Esophagus muscularis mucosa (tissue), 4 donors: ENCODE measurements around the gene ANKHD1. TPM values are rescaled to one million over a fixed set of nuclear protein-coding genes. Genes with fewer than 3 reads are reported as not detected.

Experiments
- DNase-seq: peaks from one replicate; pipeline ENCODE4 v3.0.0-alpha.2; 2017; ENCODE audit errors: extremely low spot score
- H3K27ac ChIP-seq, 4 donors: fragments of 200-600 bp; sonication (generic); replicated peaks in 1 of 4; 1 replicate in 3 of 4; 2 replicates in 1 of 4; pipeline ENCODE4 v1.5.1; 2016 to 2019; ENCODE audit warnings: mild to moderate bottlenecking in 1 of 4
- H3K27me3 ChIP-seq, 4 donors: fragments of 200-600 bp; sonication (generic); one replicate each; pipeline versions ENCODE4 v1.5.1 to v1.6.0; 2016 to 2019
- H3K36me3 ChIP-seq, 4 donors: fragments of 200-600 bp; sonication (generic); one replicate each; pipeline ENCODE4 v1.5.1; 2016 to 2019
- H3K4me1 ChIP-seq, 4 donors: fragments of 200-600 bp; sonication (generic); one replicate each; pipeline ENCODE4 v1.5.1; 2016 to 2019
- H3K4me3 ChIP-seq, 4 donors: fragments of 200-600 bp; sonication (generic); 1 replicate in 2 of 4; 2 replicates in 2 of 4; pipeline ENCODE4 v1.5.1; 2016 to 2019; ENCODE audit warnings: mild to moderate bottlenecking in 4 of 4, moderate library complexity in 1 of 4
- H3K9me3 ChIP-seq, 4 donors: fragments of 200-600 bp; sonication (generic); 1 replicate in 3 of 4; 2 replicates in 1 of 4; pipeline ENCODE4 v1.5.1; 2016 to 2019
- CTCF ChIP-seq, 3 experiments: fragments of 200-600 bp in 2 of 3; fragments of 450-650 bp in 1 of 3; sonication (generic) in 2 of 3; IDR thresholded peaks; one replicate each; pipeline ENCODE4 v1.5.1; 2017 to 2019; ENCODE audit warnings: antibody characterized with exemption in 3 of 3, mild to moderate bottlenecking in 2 of 3, moderate library complexity in 1 of 3
- EP300 ChIP-seq: sonication (generic); formaldehyde crosslinking; IDR thresholded peaks from one replicate; pipeline ENCODE4 v1.6.1; 2017; ENCODE audit warnings: antibody characterized with exemption
- POLR2A ChIP-seq: fragments of 450-650 bp; IDR thresholded peaks from one replicate; pipeline ENCODE4 v1.6.1; 2017; ENCODE audit warnings: antibody characterized with exemption, moderate library complexity, mild to moderate bottlenecking, low read depth
- POLR2AphosphoS5 ChIP-seq, 2 donors: sonication (generic); formaldehyde crosslinking; IDR thresholded peaks; one replicate each; pipeline ENCODE4 v1.6.1; 2017; ENCODE audit warnings: antibody characterized with exemption in 2 of 2
- WGBS: methylation state at CpG from one replicate; pipeline ENCODE4 v1.1.5; 2018; 5-methylcytosine and 5-hydroxymethylcytosine counted together
- intact Hi-C: fragments of 100-400 bp; cut with DNase I; formaldehyde crosslinking; loops from one replicate; pipeline ENCODE4 v1.15.1; 2023
- small RNA-seq, 3 donors: library from RNA; depleted of rRNA; stranded (forward); fragments of <200 nt; gene quantifications; one replicate each; pipeline ENCODE3, GENCODE V24; 2016
- total RNA-seq, 4 donors: library from RNA; depleted of rRNA; stranded (reverse); fragments of >200 nt; gene quantifications; one replicate each; pipeline versions ENCODE4 v1.1.0 to v1.2.1, GENCODE V29; 2016

ANKHD1 gene
- total RNA-seq, 4 donors from 2014 or later: 58.3 to 94.3 (median 62.2) TPM

- WGBS: 92% methylated on average over 1 of the region's 1 CpG
Measured at GRCh38 chr5:140587495-140587894, 185.9 kb downstream of the ANKHD1 start.

GRCh38 chr5:140588311-140589070 lies 186.9 kb downstream of the ANKHD1 start:
- 54% methylated on average over 5 of the region's 5 CpGs for WGBS
- Histone ChIP-seq H3K9me3 (no peaks in the 10 kb centered on the region), H3K4me3 (no peak overlapping the region), H3K27me3 (no peaks in the 10 kb centered on the region), H3K4me1 (peaks cover 0 to 5% (median 5%) of the 10 kb centered on the region in 4 donors), H3K27ac (peak overlapping the region in 3 of 4 donors; percentile 10 to 48 (median 30)), H3K36me3 (no peaks in the 10 kb centered on the region)
- TF ChIP-seq POLR2A (no peak), CTCF (IDR thresholded peaks at IDR 0.05) (no peak), POLR2AphosphoS5 (IDR thresholded peaks at IDR 0.05) (no peak), EP300 (no peak)
- DNase-seq: no peak
- intact Hi-C loops: no loop called here

More at GRCh38 chr5:140587495-140587894, 185.9 kb downstream of the ANKHD1 start:
- H3K36me3 ChIP-seq: no peaks in the 10 kb centered on the region
- peaks cover 0 to 7% (median 3%) of the 10 kb centered on the region in 4 donors for H3K9me3 ChIP-seq
- H3K4me1 ChIP-seq: peaks cover 0 to 5% (median 5%) of the 10 kb centered on the region in 4 donors
- H3K27me3 ChIP-seq: no peaks in the 10 kb centered on the region
- H3K4me3 ChIP-seq: no peak overlapping the region
- intact Hi-C loops: no loop called here
- DNase-seq: no peak
- TF ChIP-seq EP300 (no peak), CTCF (IDR thresholded peaks at IDR 0.05) (no peak), POLR2A (no peak), POLR2AphosphoS5 (IDR thresholded peaks at IDR 0.05) (no peak)
- no peak overlapping the region for H3K27ac ChIP-seq

Small RNA genes within 50 kb of the gene (small RNA-seq; reads per million reads assigned to genes)
- gene RF00279 (0 reads per million in 3 donors), gene RF00443 (0 reads per million in 3 donors), gene RNU4-14P (0 reads per million in 3 donors)

Other genes starting within 250 kb of the ANKHD1 start
- 10 to 100 TPM; 54.0 to 81.0 (median 67.8) TPM for gene CYSTM1, start 226.6 kb upstream of the ANKHD1 start, total RNA-seq
- 100 to 1,000 TPM in 2 of 4 donors, 10 to 100 TPM in 2; 84.8 to 126 (median 101) TPM for gene PFDN1, start 98.7 kb upstream of the ANKHD1 start, total RNA-seq
- gene HBEGF, start 55.2 kb upstream of the ANKHD1 start, total RNA-seq: 10 to 100 TPM in 1 of 4 donors, 1 to 10 TPM in 3; 6.6 to 20.0 (median 8.2) TPM
- gene SLC4A9, start 41.6 kb upstream of the ANKHD1 start, total RNA-seq: not detected
- 10 to 100 TPM in 1 of 4 donors, 1 to 10 TPM in 3; 7.8 to 25.3 (median 9.2) TPM for gene EIF4EBP3, start 145.8 kb downstream of the ANKHD1 start, total RNA-seq
- gene SRA1, start 155.6 kb downstream of the ANKHD1 start, total RNA-seq: 10 to 100 TPM; 17.4 to 29.2 (median 24.7) TPM
- 10 to 100 TPM in 3 of 4 donors, 1 to 10 TPM in 1; 6.8 to 12.5 (median 11.8) TPM for gene APBB3, start 162.8 kb downstream of the ANKHD1 start, total RNA-seq
- gene SLC35A4, start 163.0 kb downstream of the ANKHD1 start, total RNA-seq: 10 to 100 TPM; 27.8 to 45.1 (median 36.6) TPM
- gene CD14, start 231.3 kb downstream of the ANKHD1 start, total RNA-seq: 100 to 1,000 TPM in 1 of 4 donors, 10 to 100 TPM in 3; 34.9 to 125 (median 56.1) TPM
- gene TMCO6, start 237.6 kb downstream of the ANKHD1 start, total RNA-seq: 10 to 100 TPM; 14.0 to 41.4 (median 22.2) TPM
- 10 to 100 TPM; 52.3 to 63.3 (median 57.4) TPM for gene NDUFA2, start 245.8 kb downstream of the ANKHD1 start, total RNA-seq
- gene IK, start 246.0 kb downstream of the ANKHD1 start, total RNA-seq: 100 to 1,000 TPM in 3 of 4 donors, 10 to 100 TPM in 1; 98.7 to 159 (median 148) TPM